Fibroblast of villous mesenchyme (primary cell): ENCODE results near the gene GMDS. TPM values are rescaled to one million over a fixed set of nuclear protein-coding genes. Genes with fewer than 3 reads are reported as not detected.

ENCODE experiments used
- DNase-seq: peaks from one replicate; pipeline ENCODE4 v3.0.0-alpha.2; 2010; ENCODE audit warnings: low read depth
- H3K4me3 ChIP-seq: 2 replicates; pipeline ENCODE4 v1.5.1; 2011; ENCODE audit warnings: low read depth, mild to moderate bottlenecking, low read length
- CTCF ChIP-seq: IDR thresholded peaks from 2 replicates; pipeline ENCODE4 v1.5.1; 2012; ENCODE audit warnings: low read depth, mild to moderate bottlenecking, low read length; ENCODE audit not compliant: insufficient read depth
- total RNA-seq: library from RNA; depleted of rRNA; stranded (reverse); fragments of >200 nt; gene quantifications from 2 replicates; pipeline ENCODE4 v1.2.3, GENCODE V29; 2012

Gene GMDS
- total RNA-seq, 1 donor, result 6.5 TPM

- no peak overlapping the region for H3K4me3 ChIP-seq
- no peak for DNase-seq
- TF ChIP-seq CTCF, result no peak
Observed at GRCh38 chr6:1586256-1586655, 659.1 kb downstream of the GMDS start.

DNA sequence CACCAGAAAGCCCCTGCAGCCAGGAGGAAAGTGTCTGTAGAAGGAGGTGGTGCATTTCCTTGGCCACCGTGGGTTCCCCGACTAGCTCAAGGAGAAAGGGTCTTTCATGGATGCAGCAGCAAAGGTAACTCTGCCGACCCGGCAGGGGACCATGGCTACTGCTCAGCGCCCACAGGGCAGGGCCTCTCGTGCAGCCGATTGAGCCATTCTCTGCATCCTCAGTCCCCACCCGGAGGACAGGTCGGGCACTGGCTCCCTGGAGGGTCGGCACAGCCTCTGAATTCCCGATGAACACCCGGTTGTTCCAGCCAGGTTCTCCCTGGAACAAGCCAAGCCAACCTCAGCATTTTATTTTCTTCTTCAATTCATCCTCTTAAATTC, 659.7 kb downstream of the GMDS start:
- no peak overlapping the region for H3K4me3 ChIP-seq
- no peak for TF ChIP-seq CTCF
- DNase-seq, result no peak

GRCh38 chr6:1584996-1585668, 660.3 kb downstream of the GMDS start:
- H3K4me3 ChIP-seq, result no peak overlapping the region
- no peak for TF ChIP-seq CTCF
- no peak for DNase-seq

DNA sequence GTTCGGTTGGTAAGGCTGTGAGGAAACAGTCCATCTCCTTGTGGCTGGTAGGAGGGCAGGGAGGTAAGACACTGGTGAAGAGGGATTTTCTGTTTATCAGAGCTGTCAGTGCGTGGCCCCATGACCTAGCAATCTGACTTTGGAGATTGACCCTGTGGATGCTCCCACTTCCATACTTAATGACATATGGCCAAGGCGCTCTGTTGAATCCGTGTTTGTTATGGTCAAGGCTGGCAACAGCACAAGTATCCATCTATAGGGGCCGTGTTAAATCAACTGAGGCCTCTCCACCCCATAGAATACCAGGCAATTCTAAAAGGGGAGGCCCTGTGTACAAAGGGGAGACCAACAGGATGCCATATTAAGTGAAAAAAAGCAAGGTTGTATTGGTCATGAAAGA, 661.3 kb downstream of the GMDS start:
- TF ChIP-seq CTCF, result no peak
- no peak overlapping the region for H3K4me3 ChIP-seq
- no peak for DNase-seq

GRCh38 chr6:1581120-1581991, 664.0 kb downstream of the GMDS start:
- no peak for TF ChIP-seq CTCF
- H3K4me3 ChIP-seq, result no peak overlapping the region
- no peak for DNase-seq

- TF ChIP-seq CTCF, result no peak
- H3K4me3 ChIP-seq, result no peak overlapping the region
Observed at GRCh38 chr6:1580585-1580984, 664.8 kb downstream of the GMDS start.

More at GRCh38 chr6:1580585-1580984, 664.8 kb downstream of the GMDS start:
- no peak for DNase-seq
